ENCODE results near the gene ARPC2. TPM values are rescaled to one million over a fixed set of nuclear protein-coding genes. Genes with fewer than 3 reads are reported as not detected.
A peak's percentile ranks its signal among the peaks of the same experiment; 100 is the strongest.

ARPC2 gene
- total RNA-seq, 1 experiment from 2014 or later = 273 TPM

GRCh38 chr2:218289639-218290315 lies 72.8 kb downstream of the ARPC2 start:
- ChIA-PET POLR2A (ENCODE audit: unreplicated experiment) (interaction anchor here (0.5 to 0.9 kb wide), 3 partner anchors 27 to 1373 kb away, joined by 3 to 16 read pairs (median 3); no protein-coding TSS in a partner anchor), CTCF (interaction anchor here (1.0 to 4.5 kb wide), 2 partner anchors 17 to 106 kb away, joined by 4 to 26 read pairs; no protein-coding TSS in a partner anchor)
- Histone ChIP-seq H4K20me1 (ENCODE audit: insufficient read depth) (peaks cover 3% of the 10 kb centered on the region; the same call in 1 of the 2 replicates), H3K36me3 (ENCODE audit: low read depth) (no peaks in the 10 kb centered on the region), H3K4me3 (peak overlapping the region; percentile 89; the same call in 1 of the 2 replicates), H3K27me3 (ENCODE audit: insufficient read depth, low read depth) (no peaks in the 10 kb centered on the region), H2AFZ (no peak overlapping the region), H3K9me3 (ENCODE audit: insufficient read depth, low read depth) (no peaks in the 10 kb centered on the region), H3F3A (ENCODE audit: insufficient read depth, low read depth) (peaks cover 63% of the 10 kb centered on the region), H3K4me2 (peak overlapping the region; percentile 99), H3K9me2 (ENCODE audit: insufficient read depth) (no peaks in the 10 kb centered on the region), H3K79me2 (ENCODE audit: low read depth) (peaks cover 69% of the 10 kb centered on the region), H3K27ac (peak overlapping the region; percentile 96; the same call in 1 of the 2 replicates), H3K4me1 (replicated peaks; ENCODE audit: insufficient read depth) (peaks cover 86% of the 10 kb centered on the region)
- no peak for TF ChIP-seq CTCF (conservative IDR thresholded peaks at IDR 0.05)
- no TSS peak for BruUV-seq (replicated peaks)
- no peak for DNase-seq
- intact Hi-C loops (cut with micrococcal nuclease; ENCODE audit: unreplicated experiment) = loop anchor here (5.0 kb wide), 1 partner anchor 278 kb away; the partner anchor contains the start of genes CNOT9 and USP37

GRCh38 chr2:218290316-218291261 lies 73.6 kb downstream of the ARPC2 start:
- intact Hi-C loops (cut with micrococcal nuclease; ENCODE audit: unreplicated experiment) = loop anchor here (1.0 to 5.0 kb wide), 2 partner anchors 18 to 277 kb away; partner anchors contain the start of genes CNOT9 and USP37
- BruUV-seq (replicated peaks) = TSS peak; percentile 20

More at GRCh38 chr2:218290316-218291261, 73.6 kb downstream of the ARPC2 start:
- peak overlapping the region; percentile 89 for H3K4me3 ChIP-seq
- H4K20me1 ChIP-seq (ENCODE audit: insufficient read depth) = peaks cover 3% of the 10 kb centered on the region; the same call in 1 of the 2 replicates
- ChIA-PET POLR2A (ENCODE audit: unreplicated experiment) (interaction anchor here (0.5 to 0.7 kb wide), 4 partner anchors 7 to 1372 kb away, joined by 3 to 16 read pairs (median 3); no protein-coding TSS in a partner anchor), CTCF (interaction anchor here (0.6 to 4.5 kb wide), 3 partner anchors 18 to 437 kb away, joined by 4 to 26 read pairs (median 6); no protein-coding TSS in a partner anchor)
- H3K79me2 ChIP-seq (ENCODE audit: low read depth) = peaks cover 60% of the 10 kb centered on the region
- no peak overlapping the region for H2AFZ ChIP-seq
- H3K27me3 ChIP-seq (ENCODE audit: insufficient read depth, low read depth) = no peaks in the 10 kb centered on the region
- peak overlapping the region; percentile 96 for H3K27ac ChIP-seq
- TF ChIP-seq CTCF (conservative IDR thresholded peaks at IDR 0.05) (no peak), EZH2 (IDR thresholded peaks at IDR 0.05; ENCODE audit: low read depth) (no peak)
- H3K36me3 ChIP-seq (ENCODE audit: low read depth) = no peaks in the 10 kb centered on the region
- H3K4me1 ChIP-seq (replicated peaks; ENCODE audit: insufficient read depth) = peaks cover 86% of the 10 kb centered on the region
- H3K9me2 ChIP-seq (ENCODE audit: insufficient read depth) = no peaks in the 10 kb centered on the region
- no peak for DNase-seq
- H3F3A ChIP-seq (ENCODE audit: insufficient read depth, low read depth) = peaks cover 62% of the 10 kb centered on the region
- no peaks in the 10 kb centered on the region for H3K9me3 ChIP-seq (ENCODE audit: insufficient read depth, low read depth)
- peak overlapping the region; percentile 99 for H3K4me2 ChIP-seq
